Glomerular endothelial cell (primary cell): Measurements from ENCODE around the gene RTP1. TPM values are rescaled to one million over a fixed set of nuclear protein-coding genes. Genes with fewer than 3 reads are reported as not detected.
"Not testable (repeated sequence)": the region's sequence is repeated elsewhere in the genome, so short reads cannot be mapped to it uniquely, and the experiment has no call there.

ENCODE experiments used
- DNase-seq: peaks from one replicate; pipeline ENCODE4 v3.0.0-alpha.2; 2011; ENCODE audit warnings: low read depth, low spot score; ENCODE audit errors: extremely low read depth
- total RNA-seq: library from RNA; depleted of rRNA; stranded (reverse); fragments of >200 nt; gene quantifications from 2 replicates; pipeline ENCODE4 v1.2.3, GENCODE V29; 2015

RTP1 gene
- not detected in 2 replicates for total RNA-seq

GRCh38 chr3:187197335-187197649, at the start of gene RTP1:
RTP1 (plus strand) TSS chr3:187197486; CDS start chr3:187197516, 30 bp downstream.
- DNase-seq: no peak

- no peak for DNase-seq
These were observed 47.1 kb upstream of the RTP1 start for GRCh38 chr3:187150186-187150585.

- DNase-seq: no peak
These were observed 46.7 kb upstream of the RTP1 start for GRCh38 chr3:187150599-187150998.

GRCh38 chr3:187161556-187161955, 35.7 kb upstream of the RTP1 start:
- DNase-seq: no peak

GRCh38 chr3:187162265-187162953, 34.9 kb upstream of the RTP1 start:
- no peak for DNase-seq

GRCh38 chr3:187165144-187165543, 32.1 kb upstream of the RTP1 start:
- peak; percentile 4 for DNase-seq

- no peak for DNase-seq
These were observed 30.5 kb upstream of the RTP1 start for GRCh38 chr3:187166750-187167149.

GRCh38 chr3:187167777-187168176, 29.5 kb upstream of the RTP1 start:
- no peak for DNase-seq

- DNase-seq: no peak
These were observed 27.9 kb upstream of the RTP1 start for GRCh38 chr3:187169231-187169960.

GRCh38 chr3:187170911-187171310, 26.4 kb upstream of the RTP1 start:
- DNase-seq: not testable (repeated sequence)

- DNase-seq: no peak
These were observed 24.4 kb upstream of the RTP1 start for GRCh38 chr3:187172929-187173328.

GRCh38 chr3:187181454-187182170, 15.7 kb upstream of the RTP1 start:
- no peak for DNase-seq

GRCh38 chr3:187183210-187183862, 13.9 kb upstream of the RTP1 start:
- no peak for DNase-seq

- DNase-seq: no peak
These were observed 13.4 kb upstream of the RTP1 start for GRCh38 chr3:187183903-187184302.

GRCh38 chr3:187185759-187186158, 11.5 kb upstream of the RTP1 start:
- no peak for DNase-seq

GRCh38 chr3:187186375-187186774, 10.9 kb upstream of the RTP1 start:
- DNase-seq: no peak

GRCh38 chr3:187186801-187187421, 10.4 kb upstream of the RTP1 start:
- no peak for DNase-seq

GRCh38 chr3:187188931-187189330, 8.4 kb upstream of the RTP1 start:
- no peak for DNase-seq

- DNase-seq: no peak
These were observed 6.0 kb upstream of the RTP1 start for GRCh38 chr3:187191271-187191670.

GRCh38 chr3:187193181-187193580, 4.1 kb upstream of the RTP1 start:
- no peak for DNase-seq
